ENCODE measurements around the gene DDB1. TPM values are rescaled to one million over a fixed set of nuclear protein-coding genes. Genes with fewer than 3 reads are reported as not detected.

DDB1 gene
- total and polyA plus RNA-seq, 10 of the 15 experiments (the other 5 are each of a cell fraction or from before 2014, with no cell fraction given): 136 to 272 (median 216) TPM

- POLR2A ChIA-PET: interaction anchor here (0.7 kb wide), 1 partner anchor 60 kb away, joined by 3 read pairs; no protein-coding TSS in a partner anchor
- no TSS peak for BruUV-seq (replicated peaks)
Observed at GRCh38 chr11:61309141-61309540, 23.8 kb downstream of the DDB1 start.

GRCh38 chr11:61307354-61307753, 25.6 kb downstream of the DDB1 start:
- 100% methylated on average over 1 of the region's 1 CpG for WGBS (ENCODE audit: insufficient coverage, insufficient replicate concordance, low lambda C conversion rate, missing lambda C conversion rate)
- ATAC-seq (no peak), FAIRE-seq (no peak), DNase-seq (ENCODE audit: low read depth, low spot score) (no peak)
- Histone ChIP-seq H2AFZ (ENCODE audit: control insufficient read depth, low read depth, low read length) (no peak overlapping the region), H3K36me3 (ENCODE audit: control insufficient read depth in 2 of 2, insufficient read depth in 2 of 2, low read length in 1 of 2) (peaks cover 41 to 48% of the 10 kb centered on the region in 2 experiments), H3K4me3 (no peak overlapping the region), H3K27ac (ENCODE audit: control insufficient read depth, insufficient read depth) (no peak overlapping the region), H3K79me2 (ENCODE audit: control insufficient read depth, insufficient read depth, low read length) (no peaks in the 10 kb centered on the region), H3K27me3 (replicated peaks in 1 of 2; ENCODE audit: control insufficient read depth in 2 of 2, insufficient read depth in 2 of 2, low read length in 1 of 2) (no peaks in the 10 kb centered on the region), H3K9ac (ENCODE audit: control insufficient read depth, insufficient read depth, low read length) (no peak overlapping the region), H3K4me1 (ENCODE audit: control insufficient read depth, insufficient read depth, low read length) (no peaks in the 10 kb centered on the region), H3K4me2 (ENCODE audit: control insufficient read depth, insufficient read depth) (no peak overlapping the region), H4K20me1 (ENCODE audit: control insufficient read depth, insufficient read depth) (no peaks in the 10 kb centered on the region), H3K9me3 (replicated peaks; ENCODE audit: control insufficient read depth, insufficient read depth, low read length) (no peaks in the 10 kb centered on the region)
- ChIA-PET CTCF (interaction anchor here (1.5 kb wide), 1 partner anchor 56 kb away, joined by 3 read pairs; no protein-coding TSS in a partner anchor), SMC1A (ENCODE audit: uncharacterized antibody, unreplicated experiment) (no interaction called here), RAD21 (ENCODE audit: unreplicated experiment) (no interaction called here), POLR2A (no interaction called here)
- intact Hi-C loops (cut with micrococcal nuclease; ENCODE audit: unreplicated experiment) (no loop called here), in situ Hi-C loops (cut with MboI) (no loop called here)
- BruUV-seq (replicated peaks): TSS peak; percentile 41
- no peak for TF ChIP-seq SREBF2 (IDR thresholded peaks at IDR 0.05; ENCODE audit: low read length)
- TF ChIP-seq SRF (IDR thresholded peaks at IDR 0.05; ENCODE audit: low read depth in 2 of 2, low read length in 2 of 2): no peak
- TF ChIP-seq ZBTB11 (CRISPR knock-in tag; IDR thresholded peaks at IDR 0.05): no peak
- peak; percentile 44; the same call in 1 of the 2 replicates for TF ChIP-seq REST (IDR thresholded peaks at IDR 0.05; ENCODE audit: low read depth, low read length)

More at GRCh38 chr11:61309141-61309540, 23.8 kb downstream of the DDB1 start:
- intact Hi-C loops (cut with micrococcal nuclease; ENCODE audit: unreplicated experiment): no loop called here
- ATAC-seq (no peak), DNase-seq (ENCODE audit: low read depth, low spot score) (no peak), FAIRE-seq (no peak)
- TF ChIP-seq RELB (IDR thresholded peaks at IDR 0.05; ENCODE audit: low read depth): no peak
- peaks cover 40 to 51% of the 10 kb centered on the region in 2 experiments for H3K36me3 ChIP-seq (ENCODE audit: control insufficient read depth in 2 of 2, insufficient read depth in 2 of 2, low read length in 1 of 2)
- H2AFZ ChIP-seq (ENCODE audit: control insufficient read depth, low read depth, low read length): no peak overlapping the region
- SMC1A ChIA-PET (ENCODE audit: uncharacterized antibody, unreplicated experiment): interaction anchor here (1.4 kb wide), 1 partner anchor 17 kb away, joined by 3 read pairs; no protein-coding TSS in a partner anchor
- H4K20me1 ChIP-seq (ENCODE audit: control insufficient read depth, insufficient read depth): no peaks in the 10 kb centered on the region
- CTCF ChIA-PET: interaction anchor here (1.0 to 1.8 kb wide), 3 partner anchors 23 to 84 kb away, joined by 3 read pairs; no protein-coding TSS in a partner anchor
- 80% methylated on average over 4 of the region's 4 CpGs for WGBS (ENCODE audit: insufficient coverage, insufficient replicate concordance, low lambda C conversion rate, missing lambda C conversion rate)
- RAD21 ChIA-PET (ENCODE audit: unreplicated experiment): no interaction called here
- no peaks in the 10 kb centered on the region for H3K4me1 ChIP-seq (ENCODE audit: control insufficient read depth, insufficient read depth, low read length)
- no peak overlapping the region for H3K4me3 ChIP-seq
- H3K9me3 ChIP-seq (replicated peaks; ENCODE audit: control insufficient read depth, insufficient read depth, low read length): no peaks in the 10 kb centered on the region
- H3K27ac ChIP-seq (ENCODE audit: control insufficient read depth, insufficient read depth): no peak overlapping the region
- H3K27me3 ChIP-seq (replicated peaks in 1 of 2; ENCODE audit: control insufficient read depth in 2 of 2, insufficient read depth in 2 of 2, low read length in 1 of 2): no peaks in the 10 kb centered on the region
- H3K9ac ChIP-seq (ENCODE audit: control insufficient read depth, insufficient read depth, low read length): no peak overlapping the region
- in situ Hi-C loops (cut with MboI): no loop called here
- no peaks in the 10 kb centered on the region for H3K79me2 ChIP-seq (ENCODE audit: control insufficient read depth, insufficient read depth, low read length)
- H3K4me2 ChIP-seq (ENCODE audit: control insufficient read depth, insufficient read depth): no peak overlapping the region

Measured in GM12878 (cell line).